ENCODE data around the gene NEK7. TPM values are rescaled to one million over a fixed set of nuclear protein-coding genes. Genes with fewer than 3 reads are reported as not detected.

The NEK7 gene
- 161 and 182 TPM in 2 replicates for total RNA-seq

GRCh38 chr1:198156745-198157240, at the start of gene NEK7:
NEK7 (plus strand) TSS chr1:198156998; CDS start chr1:198232581, 75,583 bp downstream.

Other genes with a start within 250 kb of the NEK7 start
- under 0.01 TPM in 2 replicates for gene LHX9, start 239.6 kb upstream of the NEK7 start, total RNA-seq